ENCODE data around the gene CHRND.

Gene CHRND

DNA sequence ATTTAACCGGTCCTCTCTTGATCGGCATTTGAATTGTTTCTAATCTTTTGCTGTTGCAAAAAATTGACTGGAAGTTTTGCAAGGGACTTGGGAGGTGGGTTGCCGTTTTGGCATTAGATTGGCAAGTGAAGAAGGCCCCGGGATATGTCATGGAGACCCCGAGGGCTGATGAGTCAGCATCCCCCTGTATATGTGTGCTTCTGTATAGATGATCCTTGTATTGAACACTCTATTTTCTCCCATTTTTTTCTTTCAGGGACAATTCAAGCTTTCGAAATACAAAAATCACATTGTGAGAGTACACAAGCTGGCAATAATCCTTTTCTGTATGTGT is 54.7 kb downstream of the CHRND start:
- Histone ChIP-seq H3K4me3 (ENCODE audit: low read depth, low read length) (no peak overlapping the region), H3K4me1 (ENCODE audit: control insufficient read depth, insufficient read depth, low read length) (no peaks in the 10 kb centered on the region), H3K9me3 (ENCODE audit: control insufficient read depth, insufficient read depth, low read depth, low read length) (no peaks in the 10 kb centered on the region), H3K36me3 (ENCODE audit: control insufficient read depth in 2 of 2, insufficient read depth in 1 of 2, low read length in 2 of 2) (peaks cover 5 to 54% of the 10 kb centered on the region in 2 experiments; a peak in 2 of 3 replicates), H3K27ac (ENCODE audit: extremely low read depth, low read depth, low read length) (no peak overlapping the region)
- ChIA-PET CTCF (interaction anchor here (1.0 to 1.2 kb wide), 2 partner anchors 20 to 58 kb away, joined by 3 to 8 read pairs; no protein-coding TSS in a partner anchor), POLR2A (no interaction called here)
- TF ChIP-seq, protein P1, sequence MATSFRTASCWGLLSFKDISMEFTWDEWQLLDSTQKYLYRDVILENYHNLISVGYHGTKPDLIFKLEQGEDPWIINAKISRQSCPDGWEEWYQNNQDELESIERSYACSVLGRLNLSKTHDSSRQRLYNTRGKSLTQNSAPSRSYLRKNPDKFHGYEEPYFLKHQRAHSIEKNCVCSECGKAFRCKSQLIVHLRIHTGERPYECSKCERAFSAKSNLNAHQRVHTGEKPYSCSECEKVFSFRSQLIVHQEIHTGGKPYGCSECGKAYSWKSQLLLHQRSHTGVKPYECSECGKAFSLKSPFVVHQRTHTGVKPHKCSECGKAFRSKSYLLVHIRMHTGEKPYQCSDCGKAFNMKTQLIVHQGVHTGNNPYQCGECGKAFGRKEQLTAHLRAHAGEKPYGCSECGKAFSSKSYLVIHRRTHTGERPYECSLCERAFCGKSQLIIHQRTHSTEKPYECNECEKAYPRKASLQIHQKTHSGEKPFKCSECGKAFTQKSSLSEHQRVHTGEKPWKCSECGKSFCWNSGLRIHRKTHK (tag by site-specific recombination; IDR thresholded peaks at IDR 0.05), result no peak
- TF ChIP-seq ZNF654 (tag by site-specific recombination; IDR thresholded peaks at IDR 0.05; ENCODE audit: low read depth), result no peak

DNA sequence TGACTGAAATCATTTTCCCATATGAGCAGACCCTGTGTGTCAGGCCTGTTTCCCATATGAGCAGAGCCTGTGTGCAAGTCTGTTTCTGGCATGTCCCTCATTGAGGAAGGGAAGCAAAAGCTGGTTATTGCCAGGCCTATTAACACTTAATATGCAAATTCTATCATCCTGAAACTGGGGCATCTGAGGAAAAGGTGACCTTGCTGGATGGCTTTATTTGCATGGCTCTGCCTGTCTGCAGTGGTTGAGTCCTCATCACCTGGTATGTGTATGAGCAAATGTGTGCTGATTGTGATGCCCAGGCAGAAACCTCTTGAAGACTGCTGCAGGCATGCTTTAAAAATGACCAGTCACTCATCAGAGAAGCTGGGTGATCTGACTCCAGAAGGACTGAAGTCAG is 55.8 kb downstream of the CHRND start:
- TF ChIP-seq ZNF433 (tag by site-specific recombination; IDR thresholded peaks at IDR 0.05; ENCODE audit: low read depth) (no peak), ZNF791 (tag by site-specific recombination; IDR thresholded peaks at IDR 0.05) (no peak), TRIM28 (IDR thresholded peaks at IDR 0.05; ENCODE audit: borderline replicate concordance, low read length) (no peak), ZNF112 (tag by site-specific recombination; IDR thresholded peaks at IDR 0.05) (no peak), BCL11A (tag by site-specific recombination; IDR thresholded peaks at IDR 0.05; ENCODE audit: low read depth) (no peak), ZNF585B (tag by site-specific recombination; IDR thresholded peaks at IDR 0.05) (no peak)
- Histone ChIP-seq H3K27ac (ENCODE audit: extremely low read depth, low read depth, low read length) (no peak overlapping the region), H3K4me1 (ENCODE audit: control insufficient read depth, insufficient read depth, low read length) (no peaks in the 10 kb centered on the region), H3K9me3 (ENCODE audit: control insufficient read depth, insufficient read depth, low read depth, low read length) (no peaks in the 10 kb centered on the region), H3K36me3 (ENCODE audit: control insufficient read depth in 2 of 2, insufficient read depth in 1 of 2, low read length in 2 of 2) (peaks cover 5 to 54% of the 10 kb centered on the region in 2 experiments; a peak in 2 of 3 replicates), H3K4me3 (ENCODE audit: low read depth, low read length) (no peak overlapping the region)
- ChIA-PET POLR2A (no interaction called here), CTCF (interaction anchor here (0.9 to 1.2 kb wide), 2 partner anchors 10 to 19 kb away, joined by 3 to 8 read pairs; no protein-coding TSS in a partner anchor)

DNA sequence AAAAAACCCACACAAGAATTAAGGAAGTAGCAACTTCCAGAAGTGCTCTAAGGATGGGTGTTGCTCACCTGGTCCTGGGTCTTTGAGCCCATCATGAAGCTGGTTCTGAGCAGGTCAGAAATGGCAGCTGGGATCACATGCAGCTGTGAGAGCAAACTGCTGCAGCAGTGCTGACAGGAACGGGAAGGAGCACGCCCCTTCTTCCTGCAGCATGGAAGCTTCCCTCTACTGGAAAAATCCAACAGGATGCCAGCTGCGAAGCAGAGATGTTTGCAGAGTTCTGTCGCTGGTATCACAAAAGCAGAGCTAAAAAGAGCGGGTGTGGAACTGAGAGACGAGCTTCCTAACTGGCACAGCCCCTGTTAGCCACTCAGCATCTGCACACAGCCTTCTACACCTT is 58.3 kb downstream of the CHRND start:
- no peak overlapping the region for H3K4me3 ChIP-seq (ENCODE audit: low read depth, low read length)
- TF ChIP-seq ZSCAN23 (tag by site-specific recombination; IDR thresholded peaks at IDR 0.05) (no peak), ZNF133 (tag by site-specific recombination; IDR thresholded peaks at IDR 0.05) (no peak), ZNF549 (tag by site-specific recombination; IDR thresholded peaks at IDR 0.05) (no peak), ZNF404 (tag by site-specific recombination; IDR thresholded peaks at IDR 0.05) (no peak), ZNF777 (tag by site-specific recombination; IDR thresholded peaks at IDR 0.05; ENCODE audit: borderline replicate concordance) (no peak), ATF2 (tag by site-specific recombination; IDR thresholded peaks at IDR 0.05; ENCODE audit: low read depth) (no peak), KLF16 (tag by site-specific recombination; IDR thresholded peaks at IDR 0.05) (no peak)
- TF ChIP-seq, protein P2, sequence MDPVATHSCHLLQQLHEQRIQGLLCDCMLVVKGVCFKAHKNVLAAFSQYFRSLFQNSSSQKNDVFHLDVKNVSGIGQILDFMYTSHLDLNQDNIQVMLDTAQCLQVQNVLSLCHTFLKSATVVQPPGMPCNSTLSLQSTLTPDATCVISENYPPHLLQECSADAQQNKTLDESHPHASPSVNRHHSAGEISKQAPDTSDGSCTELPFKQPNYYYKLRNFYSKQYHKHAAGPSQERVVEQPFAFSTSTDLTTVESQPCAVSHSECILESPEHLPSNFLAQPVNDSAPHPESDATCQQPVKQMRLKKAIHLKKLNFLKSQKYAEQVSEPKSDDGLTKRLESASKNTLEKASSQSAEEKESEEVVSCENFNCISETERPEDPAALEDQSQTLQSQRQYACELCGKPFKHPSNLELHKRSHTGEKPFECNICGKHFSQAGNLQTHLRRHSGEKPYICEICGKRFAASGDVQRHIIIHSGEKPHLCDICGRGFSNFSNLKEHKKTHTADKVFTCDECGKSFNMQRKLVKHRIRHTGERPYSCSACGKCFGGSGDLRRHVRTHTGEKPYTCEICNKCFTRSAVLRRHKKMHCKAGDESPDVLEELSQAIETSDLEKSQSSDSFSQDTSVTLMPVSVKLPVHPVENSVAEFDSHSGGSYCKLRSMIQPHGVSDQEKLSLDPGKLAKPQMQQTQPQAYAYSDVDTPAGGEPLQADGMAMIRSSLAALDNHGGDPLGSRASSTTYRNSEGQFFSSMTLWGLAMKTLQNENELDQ (tag by site-specific recombination; IDR thresholded peaks at IDR 0.05; ENCODE audit: low read depth), result no peak
- no peaks in the 10 kb centered on the region for H3K9me3 ChIP-seq (ENCODE audit: control insufficient read depth, insufficient read depth, low read depth, low read length)
- no peaks in the 10 kb centered on the region for H3K4me1 ChIP-seq (ENCODE audit: control insufficient read depth, insufficient read depth, low read length)
- ChIA-PET CTCF (no interaction called here), POLR2A (no interaction called here)
- peaks cover 5 to 37% of the 10 kb centered on the region in 2 experiments; a peak in 2 of 3 replicates for H3K36me3 ChIP-seq (ENCODE audit: control insufficient read depth in 2 of 2, insufficient read depth in 1 of 2, low read length in 2 of 2)
- H3K27ac ChIP-seq (ENCODE audit: extremely low read depth, low read depth, low read length), result no peak overlapping the region
